ENCODE results near the gene PIK3CD. TPM values are rescaled to one million over a fixed set of nuclear protein-coding genes. Genes with fewer than 3 reads are reported as not detected.
"Not testable (repeated sequence)": the region's sequence is repeated elsewhere in the genome, so short reads cannot be mapped to it uniquely, and the experiment has no call there.

The PIK3CD gene
- total and polyA plus RNA-seq, 4 donors = 1.8 to 11.3 (median 3.4) TPM

DNA sequence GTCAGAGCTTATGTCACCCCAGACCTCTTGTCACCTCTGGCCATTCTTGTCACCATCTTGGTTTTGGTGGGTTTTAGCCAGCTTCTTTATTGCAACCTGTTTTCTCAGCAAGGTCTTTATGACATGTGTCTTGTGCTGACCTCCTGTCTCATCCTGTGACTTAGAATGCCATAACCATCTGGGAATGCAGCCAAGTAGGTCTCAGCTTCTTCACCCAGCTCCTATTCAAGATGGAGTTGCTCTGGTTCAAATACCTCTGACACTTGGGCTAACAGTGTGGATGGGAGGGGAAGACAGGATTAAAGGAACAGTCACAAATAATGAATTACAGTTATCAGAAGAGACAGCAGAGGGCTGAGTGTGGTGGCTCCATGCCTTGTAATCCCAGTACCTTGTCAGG, 30.5 kb upstream of the PIK3CD start:
- Histone ChIP-seq H3K4me3 (ENCODE audit: low read depth in 1 of 3, low read length in 3 of 3) (no peak overlapping the region), H3K27ac (ENCODE audit: low read depth in 1 of 2, low read length in 2 of 2) (no peak overlapping the region), H3K9ac (ENCODE audit: low read depth in 1 of 2, low read length in 2 of 2) (no peak overlapping the region), H3K27me3 (ENCODE audit: control insufficient read depth in 4 of 4, insufficient read depth in 4 of 4, low read length in 3 of 4) (no peaks in the 10 kb centered on the region), H3K9me3 (ENCODE audit: control insufficient read depth in 4 of 4, low read length in 3 of 4) (no peaks in the 10 kb centered on the region), H3K36me3 (ENCODE audit: control insufficient read depth in 4 of 4, insufficient read depth in 3 of 4, low read depth in 1 of 4, low read length in 3 of 4) (no peaks in the 10 kb centered on the region), H3K4me1 (ENCODE audit: control insufficient read depth in 4 of 4, insufficient read depth in 4 of 4, low read length in 3 of 4) (peaks cover 0 to 1% (median 0%) of the 10 kb centered on the region in 4 donors)
- no peak for DNase-seq (ENCODE audit: low spot score)
- TF ChIP-seq YY1 (IDR thresholded peaks at IDR 0.05) (no peak), HNF4G (IDR thresholded peaks at IDR 0.05) (no peak), GABPA (IDR thresholded peaks at IDR 0.05 in 1 of 2, conservative IDR thresholded peaks at IDR 0.05 in 1 of 2) (no peak)
- TF ChIP-seq, protein P1, sequence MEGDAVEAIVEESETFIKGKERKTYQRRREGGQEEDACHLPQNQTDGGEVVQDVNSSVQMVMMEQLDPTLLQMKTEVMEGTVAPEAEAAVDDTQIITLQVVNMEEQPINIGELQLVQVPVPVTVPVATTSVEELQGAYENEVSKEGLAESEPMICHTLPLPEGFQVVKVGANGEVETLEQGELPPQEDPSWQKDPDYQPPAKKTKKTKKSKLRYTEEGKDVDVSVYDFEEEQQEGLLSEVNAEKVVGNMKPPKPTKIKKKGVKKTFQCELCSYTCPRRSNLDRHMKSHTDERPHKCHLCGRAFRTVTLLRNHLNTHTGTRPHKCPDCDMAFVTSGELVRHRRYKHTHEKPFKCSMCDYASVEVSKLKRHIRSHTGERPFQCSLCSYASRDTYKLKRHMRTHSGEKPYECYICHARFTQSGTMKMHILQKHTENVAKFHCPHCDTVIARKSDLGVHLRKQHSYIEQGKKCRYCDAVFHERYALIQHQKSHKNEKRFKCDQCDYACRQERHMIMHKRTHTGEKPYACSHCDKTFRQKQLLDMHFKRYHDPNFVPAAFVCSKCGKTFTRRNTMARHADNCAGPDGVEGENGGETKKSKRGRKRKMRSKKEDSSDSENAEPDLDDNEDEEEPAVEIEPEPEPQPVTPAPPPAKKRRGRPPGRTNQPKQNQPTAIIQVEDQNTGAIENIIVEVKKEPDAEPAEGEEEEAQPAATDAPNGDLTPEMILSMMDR (IDR thresholded peaks at IDR 0.05; ENCODE audit: low read depth, low read length, missing input control) = no peak
- TF ChIP-seq, protein P2, sequence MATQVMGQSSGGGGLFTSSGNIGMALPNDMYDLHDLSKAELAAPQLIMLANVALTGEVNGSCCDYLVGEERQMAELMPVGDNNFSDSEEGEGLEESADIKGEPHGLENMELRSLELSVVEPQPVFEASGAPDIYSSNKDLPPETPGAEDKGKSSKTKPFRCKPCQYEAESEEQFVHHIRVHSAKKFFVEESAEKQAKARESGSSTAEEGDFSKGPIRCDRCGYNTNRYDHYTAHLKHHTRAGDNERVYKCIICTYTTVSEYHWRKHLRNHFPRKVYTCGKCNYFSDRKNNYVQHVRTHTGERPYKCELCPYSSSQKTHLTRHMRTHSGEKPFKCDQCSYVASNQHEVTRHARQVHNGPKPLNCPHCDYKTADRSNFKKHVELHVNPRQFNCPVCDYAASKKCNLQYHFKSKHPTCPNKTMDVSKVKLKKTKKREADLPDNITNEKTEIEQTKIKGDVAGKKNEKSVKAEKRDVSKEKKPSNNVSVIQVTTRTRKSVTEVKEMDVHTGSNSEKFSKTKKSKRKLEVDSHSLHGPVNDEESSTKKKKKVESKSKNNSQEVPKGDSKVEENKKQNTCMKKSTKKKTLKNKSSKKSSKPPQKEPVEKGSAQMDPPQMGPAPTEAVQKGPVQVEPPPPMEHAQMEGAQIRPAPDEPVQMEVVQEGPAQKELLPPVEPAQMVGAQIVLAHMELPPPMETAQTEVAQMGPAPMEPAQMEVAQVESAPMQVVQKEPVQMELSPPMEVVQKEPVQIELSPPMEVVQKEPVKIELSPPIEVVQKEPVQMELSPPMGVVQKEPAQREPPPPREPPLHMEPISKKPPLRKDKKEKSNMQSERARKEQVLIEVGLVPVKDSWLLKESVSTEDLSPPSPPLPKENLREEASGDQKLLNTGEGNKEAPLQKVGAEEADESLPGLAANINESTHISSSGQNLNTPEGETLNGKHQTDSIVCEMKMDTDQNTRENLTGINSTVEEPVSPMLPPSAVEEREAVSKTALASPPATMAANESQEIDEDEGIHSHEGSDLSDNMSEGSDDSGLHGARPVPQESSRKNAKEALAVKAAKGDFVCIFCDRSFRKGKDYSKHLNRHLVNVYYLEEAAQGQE (IDR thresholded peaks at IDR 0.05) = no peak

DNA sequence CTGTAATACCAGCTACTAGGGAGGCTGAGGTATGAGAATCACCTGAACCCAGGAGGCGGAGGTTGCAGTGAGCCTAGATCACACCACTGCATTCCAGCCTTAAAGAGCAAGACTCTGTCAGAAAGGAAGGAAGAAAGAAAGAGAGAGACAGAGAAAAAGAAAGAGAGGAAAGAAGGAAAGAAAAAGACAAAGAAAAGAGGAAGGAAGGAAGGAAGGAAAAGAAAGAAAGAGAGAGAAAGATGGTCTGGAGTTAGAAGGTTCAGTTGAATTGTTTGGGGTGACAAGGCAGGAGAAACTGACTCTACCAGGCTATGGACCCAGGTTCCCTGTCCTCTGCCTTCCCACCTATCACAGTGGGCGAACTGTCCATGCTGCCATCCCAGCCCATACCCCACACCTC, 27.4 kb upstream of the PIK3CD start:
- no peak for TF ChIP-seq HNF4A (conservative IDR thresholded peaks at IDR 0.05)
- TF ChIP-seq, protein P3, sequence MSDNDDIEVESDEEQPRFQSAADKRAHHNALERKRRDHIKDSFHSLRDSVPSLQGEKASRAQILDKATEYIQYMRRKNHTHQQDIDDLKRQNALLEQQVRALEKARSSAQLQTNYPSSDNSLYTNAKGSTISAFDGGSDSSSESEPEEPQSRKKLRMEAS (IDR thresholded peaks at IDR 0.05) = no peak
- TF ChIP-seq TAF1 (conservative IDR thresholded peaks at IDR 0.05) = no peak
- TF ChIP-seq NR2F2 (IDR thresholded peaks at IDR 0.05) = no peak
- TF ChIP-seq, protein P4, sequence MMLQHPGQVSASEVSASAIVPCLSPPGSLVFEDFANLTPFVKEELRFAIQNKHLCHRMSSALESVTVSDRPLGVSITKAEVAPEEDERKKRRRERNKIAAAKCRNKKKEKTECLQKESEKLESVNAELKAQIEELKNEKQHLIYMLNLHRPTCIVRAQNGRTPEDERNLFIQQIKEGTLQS (IDR thresholded peaks at IDR 0.05) = no peak
- TF ChIP-seq SP1 (IDR thresholded peaks at IDR 0.05) = no peak
- no peak for TF ChIP-seq RXRA (IDR thresholded peaks at IDR 0.05)
- no peak for TF ChIP-seq EGR1 (IDR thresholded peaks at IDR 0.05; ENCODE audit: low read depth in 2 of 2)
- no peak for TF ChIP-seq HNF4G (IDR thresholded peaks at IDR 0.05)
- TF ChIP-seq YY1 (IDR thresholded peaks at IDR 0.05) = no peak
- DNase-seq (ENCODE audit: low spot score) = no peak
- H3K4me3 ChIP-seq (ENCODE audit: low read depth in 1 of 3, low read length in 3 of 3) = no peak overlapping the region
- no peaks in the 10 kb centered on the region for H3K36me3 ChIP-seq (ENCODE audit: control insufficient read depth in 4 of 4, insufficient read depth in 3 of 4, low read depth in 1 of 4, low read length in 3 of 4)
- WGBS = 92% methylated on average over 2 of the region's 2 CpGs
- no peaks in the 10 kb centered on the region for H3K9me3 ChIP-seq (ENCODE audit: control insufficient read depth in 4 of 4, low read length in 3 of 4)
- H3K4me1 ChIP-seq (ENCODE audit: control insufficient read depth in 4 of 4, insufficient read depth in 4 of 4, low read length in 3 of 4) = peaks cover 0 to 5% (median 2%) of the 10 kb centered on the region in 4 donors
- H3K9ac ChIP-seq (ENCODE audit: low read depth in 1 of 2, low read length in 2 of 2) = no peak overlapping the region
- no peaks in the 10 kb centered on the region for H3K27me3 ChIP-seq (ENCODE audit: control insufficient read depth in 4 of 4, insufficient read depth in 4 of 4, low read length in 3 of 4)
- no peak overlapping the region for H3K27ac ChIP-seq (ENCODE audit: low read depth in 1 of 2, low read length in 2 of 2)

DNA sequence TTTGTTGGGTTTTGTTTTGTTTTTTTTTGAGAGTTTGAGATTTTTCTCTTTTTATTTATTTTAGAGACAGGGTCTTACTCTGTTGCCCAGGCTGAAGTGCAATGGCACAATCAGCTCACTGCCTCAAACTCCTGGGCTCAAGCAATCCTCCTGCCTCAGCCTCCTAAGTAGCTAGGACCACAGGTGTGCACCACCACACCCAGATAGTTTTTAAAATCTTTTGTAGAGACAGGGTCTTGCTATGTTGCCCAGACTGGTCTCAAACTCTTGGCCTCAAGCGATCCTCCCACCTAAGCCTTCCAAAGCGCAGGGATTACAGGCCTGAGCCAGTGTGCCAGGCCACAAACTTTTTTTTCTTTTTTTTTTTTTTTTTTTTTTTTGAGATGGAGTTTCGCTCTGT, 26.5 kb upstream of the PIK3CD start:
- H3K9ac ChIP-seq (ENCODE audit: low read depth in 1 of 2, low read length in 2 of 2); H3K27ac ChIP-seq (ENCODE audit: low read depth in 1 of 2, low read length in 2 of 2); H3K4me1 ChIP-seq (ENCODE audit: control insufficient read depth in 4 of 4, insufficient read depth in 4 of 4, low read length in 3 of 4); H3K4me3 ChIP-seq (ENCODE audit: low read depth in 1 of 3, low read length in 3 of 3); DNase-seq (ENCODE audit: low spot score); H3K9me3 ChIP-seq (ENCODE audit: control insufficient read depth in 4 of 4, low read length in 3 of 4); H3K36me3 ChIP-seq (ENCODE audit: control insufficient read depth in 4 of 4, insufficient read depth in 3 of 4, low read depth in 1 of 4, low read length in 3 of 4); H3K27me3 ChIP-seq (ENCODE audit: control insufficient read depth in 4 of 4, insufficient read depth in 4 of 4, low read length in 3 of 4): not testable (repeated sequence)
- WGBS = 96% methylated on average over 3 of the region's 3 CpGs

Measured in liver (tissue), 9 donors.